ENCODE data around the gene FBXO40.
A peak's percentile ranks its signal among the peaks of the same experiment; 100 is the strongest.
"Not testable (repeated sequence)": the region's sequence is repeated elsewhere in the genome, so short reads cannot be mapped to it uniquely, and the experiment has no call there.

Gene FBXO40, protein sequence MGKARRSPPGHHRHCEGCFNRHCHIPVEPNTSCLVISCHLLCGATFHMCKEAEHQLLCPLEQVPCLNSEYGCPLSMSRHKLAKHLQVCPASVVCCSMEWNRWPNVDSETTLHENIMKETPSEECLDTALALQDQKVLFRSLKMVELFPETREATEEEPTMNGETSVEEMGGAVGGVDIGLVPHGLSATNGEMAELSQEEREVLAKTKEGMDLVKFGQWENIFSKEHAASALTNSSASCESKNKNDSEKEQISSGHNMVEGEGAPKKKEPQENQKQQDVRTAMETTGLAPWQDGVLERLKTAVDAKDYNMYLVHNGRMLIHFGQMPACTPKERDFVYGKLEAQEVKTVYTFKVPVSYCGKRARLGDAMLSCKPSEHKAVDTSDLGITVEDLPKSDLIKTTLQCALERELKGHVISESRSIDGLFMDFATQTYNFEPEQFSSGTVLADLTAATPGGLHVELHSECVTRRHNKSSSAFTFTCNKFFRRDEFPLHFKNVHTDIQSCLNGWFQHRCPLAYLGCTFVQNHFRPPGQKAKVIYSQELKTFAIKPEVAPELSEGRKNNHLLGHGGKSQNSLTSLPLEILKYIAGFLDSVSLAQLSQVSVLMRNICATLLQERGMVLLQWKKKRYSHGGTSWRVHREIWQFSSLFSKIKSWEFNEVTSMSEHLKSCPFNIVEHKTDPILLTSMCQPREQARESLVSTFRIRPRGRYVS

DNA sequence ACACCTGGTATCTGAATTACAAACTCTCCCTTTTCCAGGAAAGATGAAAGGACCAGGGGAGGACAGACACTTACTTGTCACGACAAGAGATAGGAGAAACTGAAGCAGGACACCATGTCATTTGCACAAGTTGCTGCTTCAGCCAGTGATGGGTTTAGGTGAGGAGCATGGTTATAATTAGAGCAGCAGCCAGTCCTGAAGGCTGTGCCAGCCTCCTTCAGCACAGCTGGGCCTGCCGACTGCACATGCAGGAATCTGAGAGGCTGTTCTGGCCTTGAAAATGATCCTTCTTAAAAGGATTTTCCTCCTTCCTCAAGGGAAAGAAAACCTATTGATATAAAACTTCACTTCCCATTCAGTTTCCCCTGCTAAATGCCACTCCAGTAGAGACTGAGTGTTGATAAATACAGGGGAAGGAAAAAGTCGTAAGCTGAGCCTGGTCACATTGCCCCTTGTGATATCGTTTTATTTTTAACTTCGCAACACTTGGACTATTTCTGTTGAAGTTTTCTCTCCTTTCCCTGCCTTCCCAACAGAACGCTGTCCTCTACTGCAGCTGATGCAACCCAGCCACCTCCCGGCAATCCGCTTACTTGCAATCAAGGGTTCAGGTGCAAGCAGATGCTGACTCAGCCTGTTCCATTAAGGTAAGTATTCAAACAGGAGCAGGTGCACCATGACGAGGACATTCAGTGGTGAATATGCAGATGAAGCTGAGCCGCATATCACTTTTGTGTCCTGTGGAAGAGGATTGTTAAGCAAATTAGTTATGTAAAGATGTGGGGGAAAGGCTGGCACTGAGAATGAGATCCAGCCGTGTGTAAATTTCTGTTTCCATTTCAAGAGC is at the start of gene FBXO40:
FBXO40 (plus strand) TSS at position 524 of the 847 bp plus-strand sequence. CDS start 27,197 bp downstream, outside the sequence.
- DNase-seq (ENCODE audit: low spot score): no peak

GRCh38 chr3:121545049-121545573 is 48.1 kb upstream of the FBXO40 start:
- DNase-seq (ENCODE audit: low spot score): no peak

GRCh38 chr3:121545574-121546455 is 47.4 kb upstream of the FBXO40 start, which contains the start of gene POLQ:
Gene POLQ (minus strand): TSS chr3:121545988. CDS start chr3:121545877, 111 bp downstream.
- peak; percentile 87 for DNase-seq (ENCODE audit: low spot score)

- peak; percentile 12 for DNase-seq (ENCODE audit: low spot score)
Observed at GRCh38 chr3:121552379-121552778, 40.8 kb upstream of the FBXO40 start.

DNA sequence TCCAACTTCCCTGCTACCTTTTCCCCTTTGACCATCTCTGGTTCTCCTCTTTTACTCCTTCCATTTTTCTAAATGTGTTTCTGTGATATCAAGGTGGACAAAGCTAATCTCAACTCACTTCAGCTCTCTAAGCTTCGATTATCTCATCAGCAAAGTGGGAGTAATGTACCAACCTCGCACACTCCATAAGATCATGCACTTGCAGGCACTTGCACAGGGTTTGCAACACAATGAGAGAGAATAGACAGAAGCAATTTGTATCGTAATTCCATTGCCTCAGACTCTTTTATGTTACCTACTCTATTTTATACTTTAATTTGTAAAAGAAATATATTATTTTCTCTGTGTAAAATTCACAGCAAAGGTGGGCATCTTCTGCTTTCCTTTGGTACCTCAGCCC is 40.4 kb upstream of the FBXO40 start:
- DNase-seq (ENCODE audit: low spot score): no peak

DNA sequence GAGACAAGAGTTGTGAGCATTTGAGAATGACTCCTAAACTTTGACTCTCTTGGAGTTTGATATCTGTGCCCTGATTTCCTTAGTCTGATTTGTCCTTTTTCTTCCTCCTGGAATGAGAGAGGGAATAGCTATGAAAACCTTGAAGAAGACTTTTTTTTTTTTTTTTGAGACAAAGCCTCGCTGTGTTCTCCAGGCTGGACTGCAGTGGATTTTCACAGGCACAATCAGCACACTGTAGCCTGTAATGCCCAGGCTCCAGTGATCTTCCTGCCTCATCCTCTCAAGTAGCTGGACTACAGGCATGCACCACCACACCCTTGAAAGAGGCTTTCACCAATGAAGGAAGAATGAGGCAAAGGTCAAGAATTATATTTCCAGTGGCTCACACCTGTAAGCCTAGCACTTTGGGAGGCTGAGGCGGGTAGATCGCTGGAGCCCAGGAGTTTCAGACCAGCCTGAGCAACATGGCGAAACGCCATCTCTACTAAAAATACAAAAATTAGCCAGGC is 35.7 kb upstream of the FBXO40 start:
- DNase-seq (ENCODE audit: low spot score): no peak

GRCh38 chr3:121562148-121562547 is 31.0 kb upstream of the FBXO40 start:
- no peak for DNase-seq (ENCODE audit: low spot score)

DNA sequence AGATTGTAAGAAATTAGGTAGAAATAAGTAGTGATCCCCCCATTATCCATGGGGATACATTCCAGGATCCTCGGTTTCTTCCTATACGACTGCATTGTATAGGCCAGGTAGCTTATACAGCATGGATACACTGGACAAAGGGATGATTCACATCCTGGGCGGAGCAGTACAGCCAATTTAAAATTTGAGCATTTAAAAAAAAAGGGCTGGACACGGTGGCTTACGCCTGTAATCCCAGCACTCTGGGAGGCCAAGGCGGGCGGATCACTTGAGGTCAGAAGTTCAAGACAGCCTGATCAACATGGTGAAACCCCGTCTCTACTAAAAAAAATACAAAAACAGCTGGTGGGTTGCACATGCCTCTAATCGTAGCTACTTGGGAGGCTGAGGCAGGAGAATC is 26.4 kb upstream of the FBXO40 start:
- DNase-seq (ENCODE audit: low spot score): no peak

- DNase-seq (ENCODE audit: low spot score): no peak
Observed at GRCh38 chr3:121567649-121568048, 25.5 kb upstream of the FBXO40 start, which contains the start of gene ARGFX. Gene ARGFX (plus strand): TSS chr3:121567949. CDS start chr3:121570714, 2,765 bp downstream.

DNA sequence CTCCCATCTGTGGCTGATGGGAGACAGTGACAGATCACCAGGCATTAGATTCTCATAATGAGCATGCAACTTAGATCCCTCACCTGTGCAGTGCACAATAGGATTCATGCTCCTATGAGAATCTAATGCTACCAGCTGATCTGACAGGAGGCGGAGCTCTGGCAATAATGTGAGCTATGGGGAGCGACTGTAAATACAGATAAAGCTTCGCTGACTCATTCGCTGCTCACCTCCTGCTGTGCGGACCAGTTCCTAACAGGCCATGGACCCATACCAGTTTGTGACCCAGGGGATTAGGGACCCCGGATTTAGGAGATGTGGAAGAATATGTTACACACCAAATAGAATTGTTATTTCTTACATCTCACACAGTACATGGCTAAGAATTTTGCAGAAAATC is 18.7 kb upstream of the FBXO40 start:
- DNase-seq (ENCODE audit: low spot score): no peak

DNA sequence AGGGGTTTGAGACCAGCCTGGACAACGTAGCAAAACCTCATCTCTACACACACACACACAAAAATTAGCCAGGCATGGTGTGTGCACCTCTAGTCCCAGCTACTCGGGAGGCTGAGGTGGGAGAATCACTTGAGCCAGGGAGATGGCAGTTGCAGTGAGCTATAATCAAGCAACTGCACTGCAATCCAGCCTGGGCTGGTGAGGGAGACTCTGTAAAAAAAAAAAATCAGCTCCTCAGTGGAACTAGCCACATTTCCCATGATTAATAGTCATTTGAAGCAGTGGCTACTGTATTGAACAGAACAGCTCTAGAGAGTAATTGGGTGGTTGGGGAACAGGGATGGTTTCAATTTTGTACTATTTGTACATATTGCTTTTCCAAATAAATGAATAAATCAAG is 11.5 kb upstream of the FBXO40 start:
- no peak for DNase-seq (ENCODE audit: low spot score)

GRCh38 chr3:121584418-121584817 is 8.8 kb upstream of the FBXO40 start:
- no peak for DNase-seq (ENCODE audit: low spot score)

GRCh38 chr3:121593806-121594205 is 627 bp downstream of the FBXO40 start:
- not testable (repeated sequence) for DNase-seq (ENCODE audit: low spot score)

- DNase-seq (ENCODE audit: low spot score): no peak
Observed at GRCh38 chr3:121594850-121595249, 1.7 kb downstream of the FBXO40 start.

- no peak for DNase-seq (ENCODE audit: low spot score)
Observed at GRCh38 chr3:121595765-121596406, 2.7 kb downstream of the FBXO40 start.

DNA sequence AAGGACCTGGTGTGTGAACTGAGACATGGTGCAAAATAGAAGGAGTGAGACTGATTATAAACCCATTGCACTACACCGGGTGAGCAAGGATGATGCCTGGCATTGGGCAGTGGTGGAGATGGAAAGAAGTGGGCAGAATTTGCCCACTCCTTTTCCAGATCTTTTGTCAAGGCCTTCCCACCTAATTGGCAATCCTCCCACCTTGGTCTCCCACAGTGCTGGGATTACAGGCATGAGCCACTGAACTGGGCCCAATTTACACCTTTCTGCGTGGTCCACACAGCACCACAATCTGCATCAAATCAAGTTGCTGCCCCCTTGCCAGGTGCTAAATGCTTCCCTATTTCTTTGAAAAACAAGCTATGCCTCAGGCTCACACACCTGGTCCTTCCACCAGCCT is 5.4 kb downstream of the FBXO40 start:
- DNase-seq (ENCODE audit: low spot score): no peak

GRCh38 chr3:121599900-121600299 is 6.7 kb downstream of the FBXO40 start:
- DNase-seq (ENCODE audit: low spot score): not testable (repeated sequence)

DNA sequence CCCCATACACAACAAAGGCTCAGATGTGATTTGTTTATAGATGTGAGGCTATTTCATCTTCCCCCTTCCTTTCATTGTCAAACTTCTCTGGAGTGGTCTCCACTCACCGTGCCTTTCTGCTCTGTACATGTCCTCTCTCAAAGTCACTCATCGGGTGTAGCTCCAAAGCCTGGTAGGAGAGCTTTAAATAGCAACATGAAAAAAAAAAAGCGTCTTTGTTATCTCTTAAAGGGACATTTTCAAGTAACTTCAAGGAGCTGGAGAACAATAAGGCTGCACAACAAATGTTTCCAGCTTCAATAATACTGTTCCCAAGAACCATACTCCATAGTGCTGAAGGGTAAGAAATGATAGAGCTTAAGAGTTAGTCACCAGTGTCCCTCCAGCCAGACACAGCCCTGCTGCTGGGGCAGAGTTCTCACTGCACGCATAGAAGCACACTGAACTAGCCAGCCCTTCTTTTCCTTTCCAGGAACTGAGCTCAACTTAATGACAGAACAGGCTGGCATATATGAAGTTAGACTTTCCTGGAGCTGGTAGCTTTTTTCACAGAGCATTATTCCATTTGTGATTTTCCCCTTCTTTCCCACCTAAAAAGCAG is 8.1 kb downstream of the FBXO40 start:
- no peak for DNase-seq (ENCODE audit: low spot score)

- no peak for DNase-seq (ENCODE audit: low spot score)
Observed at GRCh38 chr3:121604759-121605158, 11.6 kb downstream of the FBXO40 start.

DNA sequence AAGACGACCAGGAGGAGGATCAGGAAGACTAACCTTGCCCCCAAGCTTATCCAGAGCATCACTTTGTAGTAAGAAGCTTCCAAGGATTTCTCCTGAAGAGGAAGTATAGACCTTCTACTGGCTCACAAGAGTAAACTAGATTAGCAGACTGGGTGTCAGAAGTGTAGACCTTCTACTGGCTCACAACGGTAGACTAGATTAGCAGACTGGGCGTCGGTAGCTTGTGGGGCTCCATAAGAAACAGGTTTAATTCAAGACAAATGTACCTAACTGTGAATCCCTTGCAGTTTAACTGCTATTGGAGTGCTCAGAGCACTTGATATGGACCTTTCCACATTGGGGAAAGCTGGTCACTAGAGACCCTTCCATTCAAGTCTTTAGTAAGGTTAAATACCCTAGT is 12.9 kb downstream of the FBXO40 start:
- no peak for DNase-seq (ENCODE audit: low spot score)

Measured in hepatic stellate cell (primary cell).